DMS153 treated with DMSO at 0.1 percent for 48 hours (cell line): ENCODE results near the gene TEPSIN.
"Not testable (repeated sequence)": the region's sequence is repeated elsewhere in the genome, so short reads cannot be mapped to it uniquely, and the experiment has no call there.

Experiments
- DNase-seq: peaks from one replicate; lab custom pipeline; 2025; ENCODE audit not compliant: unreplicated experiment; lab: John Stamatoyannopoulos, UW

TEPSIN gene

GRCh38 chr17:81237591-81238489, 1.0 kb downstream of the TEPSIN start:
- no peak for DNase-seq

GRCh38 chr17:81236784-81237183, 2.1 kb downstream of the TEPSIN start:
- no peak for DNase-seq

DNA sequence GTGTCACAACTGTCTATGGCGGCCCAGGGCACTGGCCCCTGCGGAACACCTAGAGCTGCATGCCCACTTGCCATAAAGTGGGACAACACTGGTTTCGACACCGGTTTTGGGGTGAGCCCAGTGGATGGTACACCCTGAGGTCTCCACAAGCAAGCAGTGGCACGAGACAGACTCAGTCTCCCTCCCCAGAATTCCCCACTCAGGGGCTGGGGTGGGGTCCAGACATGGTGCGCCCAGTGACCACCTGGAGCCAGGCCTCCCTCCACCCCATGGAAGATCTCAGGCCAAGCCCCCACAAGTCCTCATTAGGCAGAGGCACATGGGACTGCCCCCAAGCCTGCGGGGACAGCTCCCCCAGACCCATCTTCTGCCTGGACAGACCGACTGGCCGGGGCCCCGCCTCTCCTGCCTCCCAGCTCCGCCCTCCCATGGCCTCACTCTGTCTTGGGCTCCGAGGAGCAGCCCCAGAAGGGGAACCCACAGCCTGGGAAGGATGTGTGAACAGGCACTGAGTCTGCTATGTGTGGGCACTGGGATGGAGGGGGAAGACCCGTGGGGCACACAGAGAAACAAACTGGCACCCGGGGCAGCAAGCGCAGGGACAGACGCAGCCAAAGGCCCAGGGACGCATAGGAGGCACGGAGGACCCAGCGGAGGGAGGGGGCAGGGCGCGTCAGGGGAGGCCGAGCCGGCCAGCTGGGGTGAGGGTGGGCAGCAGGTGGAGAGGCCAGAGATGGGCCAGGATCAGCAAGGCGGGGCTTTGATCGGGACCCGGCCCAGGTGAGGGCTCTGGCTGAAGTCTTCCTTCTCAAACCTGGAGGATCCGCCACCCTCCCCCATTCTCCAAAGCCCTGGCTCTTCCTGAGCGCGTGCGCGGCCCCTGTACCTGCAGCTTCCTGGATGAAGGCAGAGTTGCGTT, 2.8 kb downstream of the TEPSIN start:
- no peak for DNase-seq

- no peak for DNase-seq
Measured at GRCh38 chr17:81234940-81235821, 3.7 kb downstream of the TEPSIN start.

DNA sequence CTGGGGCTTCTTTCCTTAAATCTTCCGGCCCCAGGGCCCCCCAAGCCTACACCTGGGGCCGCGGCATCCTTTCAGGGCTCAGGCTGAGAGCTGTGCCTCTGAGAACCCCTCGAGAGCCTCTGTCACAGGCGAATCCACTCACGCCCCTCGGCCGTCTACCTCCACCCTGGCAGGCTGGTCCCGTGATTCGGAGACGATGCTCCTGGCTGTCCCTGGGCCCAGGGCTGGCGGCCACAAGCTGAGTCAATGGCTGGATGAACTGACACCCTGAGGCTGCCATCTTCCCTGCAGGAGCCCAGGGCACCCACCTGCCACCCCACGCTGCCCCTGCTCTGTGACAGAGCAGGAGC, 4.4 kb downstream of the TEPSIN start:
- no peak for DNase-seq

GRCh38 chr17:81233811-81234505, 4.9 kb downstream of the TEPSIN start:
- no peak for DNase-seq

DNA sequence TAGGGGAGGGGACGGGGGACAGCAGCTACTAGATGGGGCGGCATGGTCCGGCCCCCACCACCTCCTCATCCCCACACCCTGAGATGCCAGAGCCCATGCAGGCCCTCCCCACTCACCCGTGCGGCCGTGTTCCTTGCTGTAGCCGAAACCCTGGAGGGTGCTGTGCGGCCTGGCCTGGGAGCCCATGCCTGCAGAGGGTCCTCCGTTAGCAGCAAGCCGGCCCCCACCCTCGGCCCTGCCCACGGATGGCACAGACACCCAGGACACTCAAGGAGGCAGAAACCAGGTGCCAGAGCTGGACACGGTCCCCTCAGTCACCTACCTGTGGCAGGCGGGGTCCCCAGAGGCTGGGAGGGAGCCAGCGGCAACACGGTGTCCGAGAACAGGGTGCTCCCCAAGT, 5.5 kb downstream of the TEPSIN start:
- DNase-seq = no peak

- DNase-seq = no peak
Measured at GRCh38 chr17:81232616-81233241, 6.1 kb downstream of the TEPSIN start.

GRCh38 chr17:81231766-81232581, 6.9 kb downstream of the TEPSIN start:
- DNase-seq = no peak

DNA sequence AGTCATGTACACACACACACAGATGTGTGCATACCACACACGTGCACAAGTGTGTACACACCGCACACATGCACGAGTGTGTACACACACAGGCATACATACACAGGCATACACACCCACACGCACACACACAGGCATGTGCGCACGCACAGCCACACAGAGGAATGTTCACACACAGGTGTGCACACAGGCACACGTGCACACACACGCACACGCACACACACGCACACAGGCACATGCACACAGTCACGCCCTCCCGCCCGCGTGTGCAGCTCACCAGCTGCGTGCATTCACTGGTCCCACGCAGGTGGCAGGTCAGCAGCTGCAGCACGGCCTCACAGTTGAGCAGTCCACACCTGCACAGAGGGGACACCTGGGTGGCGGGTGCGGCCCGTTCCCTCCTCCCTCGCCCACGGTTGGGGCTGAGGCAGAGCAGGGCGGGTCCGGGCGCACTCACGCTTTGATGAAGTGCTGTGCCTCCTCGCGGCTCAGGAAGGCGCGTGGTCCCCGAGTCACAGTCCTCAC, 7.7 kb downstream of the TEPSIN start:
- no peak for DNase-seq

GRCh38 chr17:81230043-81230820, 8.6 kb downstream of the TEPSIN start:
- no peak for DNase-seq

DNA sequence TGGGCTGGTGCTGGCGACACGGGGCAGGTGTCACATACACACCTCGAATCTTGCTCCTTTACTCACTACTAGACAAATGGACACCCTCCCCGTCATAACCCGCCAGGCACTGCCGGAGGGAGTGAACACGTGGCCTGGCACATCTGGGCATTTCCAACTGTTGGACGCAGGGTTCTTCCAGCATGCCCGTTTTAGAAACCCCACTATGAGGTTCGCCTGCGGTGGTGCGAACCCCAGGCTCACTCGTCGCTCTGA, 9.3 kb downstream of the TEPSIN start:
- no peak for DNase-seq

DNA sequence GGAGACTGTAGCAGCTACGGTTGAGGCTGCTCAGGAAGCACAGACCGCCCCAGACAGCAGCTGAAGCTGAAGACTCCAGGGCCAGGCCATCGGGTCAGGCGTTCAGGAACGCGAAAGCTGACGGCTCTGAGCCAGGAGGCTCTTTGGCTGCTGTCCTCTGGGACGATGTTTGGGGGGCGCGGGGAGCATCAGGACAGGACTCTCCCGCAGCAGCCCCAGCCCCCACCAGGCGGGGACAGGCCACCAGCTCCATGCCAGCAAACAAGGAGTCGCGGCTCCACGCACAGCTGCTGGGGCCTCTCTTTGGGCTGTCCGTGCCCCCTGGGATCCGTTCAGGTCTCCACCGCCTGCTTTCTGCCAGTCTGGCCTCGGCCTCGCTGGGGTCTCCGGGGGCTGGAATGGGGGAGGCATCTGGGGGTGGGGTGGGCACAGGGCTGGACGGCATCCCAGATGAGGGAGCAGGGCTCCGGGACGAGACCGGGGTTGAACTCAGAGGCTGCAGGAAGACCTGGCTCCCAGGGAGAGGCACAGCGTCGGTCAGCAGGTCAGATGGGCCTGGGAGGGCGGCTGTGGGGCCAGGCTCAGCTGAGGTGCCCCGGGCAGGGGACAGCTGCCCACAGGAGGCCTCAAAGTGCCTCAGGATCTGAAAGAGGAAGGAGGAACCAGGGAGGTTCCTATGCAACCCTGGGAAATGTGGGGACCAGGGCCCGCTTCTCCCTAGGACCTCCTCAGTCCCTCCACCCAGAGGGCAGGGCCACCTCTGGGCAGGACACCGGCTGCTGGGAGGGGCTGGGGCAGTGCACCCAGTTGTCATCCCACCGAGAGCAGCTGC, 9.8 kb downstream of the TEPSIN start:
- DNase-seq = no peak

DNA sequence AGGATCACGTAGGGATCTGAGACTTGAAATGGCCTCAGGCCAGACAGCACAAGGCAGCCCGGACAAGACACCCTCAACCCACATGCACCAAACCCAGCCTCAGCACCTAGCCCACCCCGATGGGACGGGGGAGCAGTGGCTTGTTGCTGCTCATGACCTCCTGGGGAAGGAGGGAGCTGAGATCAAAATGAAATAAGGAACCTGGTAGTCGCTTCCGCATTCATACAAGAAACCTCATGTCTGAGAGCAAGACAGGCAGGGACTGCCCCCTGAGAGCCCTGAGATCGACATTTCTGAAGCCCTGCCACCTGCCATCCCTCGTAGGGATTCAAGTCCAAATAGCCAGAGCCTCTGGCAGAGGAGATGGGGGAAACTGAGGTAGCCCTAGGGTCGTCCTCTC, 10.4 kb downstream of the TEPSIN start:
- no peak for DNase-seq

DNA sequence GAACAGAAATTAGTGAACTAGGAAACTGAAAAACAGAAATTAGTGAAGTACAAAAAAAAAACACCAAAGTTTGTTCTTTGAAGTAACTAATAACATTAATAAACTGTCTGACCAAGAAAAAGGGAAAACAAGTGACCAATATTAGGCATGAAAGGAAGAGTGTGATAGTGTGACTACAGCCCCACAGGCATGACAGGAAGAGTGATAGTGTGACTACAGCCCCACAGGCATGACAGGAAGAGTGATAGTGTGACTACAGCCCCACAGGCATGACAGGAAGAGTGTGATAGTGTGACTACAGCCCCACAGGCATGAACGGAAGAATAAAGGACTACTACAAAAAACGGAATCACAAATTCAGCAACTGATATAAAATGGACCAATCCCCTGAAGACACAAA, 11.2 kb downstream of the TEPSIN start:
- not testable (repeated sequence) for DNase-seq

- DNase-seq = peak; percentile 42
Measured at GRCh38 chr17:81223762-81224130, 15.1 kb downstream of the TEPSIN start.

DNA sequence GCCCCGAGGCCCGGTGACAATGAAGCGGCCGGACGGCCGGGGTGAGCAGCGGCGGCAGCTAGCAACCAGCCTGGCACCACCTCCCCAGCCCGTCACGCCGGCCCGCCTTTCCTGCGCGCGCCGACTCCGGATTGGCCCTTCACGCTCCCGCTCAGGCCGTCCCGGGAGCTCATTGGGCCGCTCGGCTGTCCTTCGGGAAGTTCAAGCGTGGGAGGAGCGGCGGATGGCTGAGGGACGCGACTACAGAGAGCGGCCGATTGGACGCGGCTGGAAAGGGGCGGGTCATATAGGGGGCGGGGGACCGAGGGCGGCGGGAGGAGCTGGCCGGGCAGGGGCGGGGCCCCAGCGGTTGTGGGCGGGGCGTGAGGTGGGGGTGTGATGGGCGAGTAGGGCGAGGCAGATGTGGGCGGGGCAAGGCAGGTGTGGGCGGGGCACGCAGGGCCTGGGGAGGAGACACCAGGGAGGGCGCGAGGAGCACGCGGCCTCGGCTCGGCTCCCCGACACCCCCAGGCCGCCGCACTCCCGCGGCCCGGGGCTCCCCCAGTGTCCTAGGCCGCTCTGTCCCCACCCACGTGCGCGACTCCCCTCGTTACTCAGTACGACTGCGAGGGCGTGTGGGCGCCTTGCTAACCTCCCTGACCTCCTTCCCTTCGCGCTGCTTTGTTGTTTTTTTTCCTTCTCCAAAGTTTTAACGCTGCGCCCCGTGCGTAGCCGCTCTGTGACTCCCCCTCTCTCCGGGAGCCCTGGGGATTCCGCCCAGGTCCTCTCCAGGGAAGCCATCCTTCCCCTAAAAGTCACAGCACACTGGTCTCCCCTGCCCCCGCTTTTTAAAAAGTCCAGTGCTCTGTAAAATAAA, 15.7 kb downstream of the TEPSIN start, which contains the start of gene CEP131:
Gene CEP131 (minus strand): TSS at position 60 of the 856 bp plus-strand sequence. CDS start 2,909 bp downstream, outside the sequence.
- peak; percentile 96 for DNase-seq
